Measurements from ENCODE around the gene OCSTAMP.

DNA sequence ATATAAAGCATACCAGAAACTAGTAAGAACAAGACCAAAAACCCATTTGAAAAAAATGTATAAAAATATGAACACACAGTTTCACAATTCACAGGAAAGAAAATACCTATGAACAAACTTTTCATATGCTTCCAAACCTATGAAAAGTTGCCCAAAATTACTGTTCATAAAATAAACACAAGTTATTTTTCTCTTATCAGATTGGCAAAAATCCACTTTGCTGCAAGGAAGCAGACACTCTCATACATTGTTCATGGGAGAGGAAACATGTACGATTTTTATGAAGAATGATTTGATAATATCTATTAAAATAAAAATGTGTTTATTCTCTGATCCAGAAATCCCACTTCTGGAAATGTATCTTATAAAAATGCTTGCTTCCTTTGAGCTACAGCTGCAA is 40.0 kb upstream of the OCSTAMP start:
- TF ChIP-seq RAD21 (IDR thresholded peaks at IDR 0.05; ENCODE audit: insufficient read depth, low read depth, low read length) = no peak
- TF ChIP-seq SIX5 (IDR thresholded peaks at IDR 0.05; ENCODE audit: low read depth, low read length, severe bottlenecking) = no peak
- no peak for TF ChIP-seq CBX5 (IDR thresholded peaks at IDR 0.05; ENCODE audit: low read depth)
- no peak for TF ChIP-seq NRF1 (conservative IDR thresholded peaks at IDR 0.05; ENCODE audit: low read depth, low read length)
- TF ChIP-seq, protein P1, sequence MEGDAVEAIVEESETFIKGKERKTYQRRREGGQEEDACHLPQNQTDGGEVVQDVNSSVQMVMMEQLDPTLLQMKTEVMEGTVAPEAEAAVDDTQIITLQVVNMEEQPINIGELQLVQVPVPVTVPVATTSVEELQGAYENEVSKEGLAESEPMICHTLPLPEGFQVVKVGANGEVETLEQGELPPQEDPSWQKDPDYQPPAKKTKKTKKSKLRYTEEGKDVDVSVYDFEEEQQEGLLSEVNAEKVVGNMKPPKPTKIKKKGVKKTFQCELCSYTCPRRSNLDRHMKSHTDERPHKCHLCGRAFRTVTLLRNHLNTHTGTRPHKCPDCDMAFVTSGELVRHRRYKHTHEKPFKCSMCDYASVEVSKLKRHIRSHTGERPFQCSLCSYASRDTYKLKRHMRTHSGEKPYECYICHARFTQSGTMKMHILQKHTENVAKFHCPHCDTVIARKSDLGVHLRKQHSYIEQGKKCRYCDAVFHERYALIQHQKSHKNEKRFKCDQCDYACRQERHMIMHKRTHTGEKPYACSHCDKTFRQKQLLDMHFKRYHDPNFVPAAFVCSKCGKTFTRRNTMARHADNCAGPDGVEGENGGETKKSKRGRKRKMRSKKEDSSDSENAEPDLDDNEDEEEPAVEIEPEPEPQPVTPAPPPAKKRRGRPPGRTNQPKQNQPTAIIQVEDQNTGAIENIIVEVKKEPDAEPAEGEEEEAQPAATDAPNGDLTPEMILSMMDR (IDR thresholded peaks at IDR 0.05 in 2 of 3, conservative IDR thresholded peaks at IDR 0.05 in 1 of 3; ENCODE audit: control insufficient read depth in 2 of 3, extremely low read depth in 1 of 3, insufficient read depth in 1 of 3, low read depth in 3 of 3, low read length in 3 of 3) = no peak
- no peak for TF ChIP-seq MYC (IDR thresholded peaks at IDR 0.05; ENCODE audit: insufficient read depth, insufficient read length, insufficient replicate concordance, low read length, severe bottlenecking)
